GM23248 (cell line): Measurements from ENCODE around the gene GPS1. TPM values are rescaled to one million over a fixed set of nuclear protein-coding genes. Genes with fewer than 3 reads are reported as not detected.

ENCODE experiments used
- DNase-seq: peaks from one replicate; pipeline ENCODE4 v3.0.0-alpha.2; 2015
- H2AFZ ChIP-seq: fragments of 200-600 bp; sonication (generic); 2 replicates; pipeline ENCODE4 v1.6.1; 2016; ENCODE audit warnings: antibody characterized with exemption
- H3F3A ChIP-seq: fragments of 200-600 bp; sonication (generic); 2 replicates; pipeline ENCODE4 v1.6.1; 2016; ENCODE audit warnings: mild to moderate bottlenecking, antibody characterized with exemption, mixed run types; ENCODE audit not compliant: insufficient read depth
- H3K27ac ChIP-seq: fragments of 200-600 bp; sonication (generic); 2 replicates; pipeline ENCODE4 v1.5.1; 2016; ENCODE audit warnings: mild to moderate bottlenecking
- H3K27me3 ChIP-seq: fragments of 200-600 bp; sonication (generic); replicated peaks from 2 replicates; pipeline ENCODE4 v1.6.1; 2016; ENCODE audit warnings: mild to moderate bottlenecking; ENCODE audit not compliant: insufficient read depth
- H3K36me3 ChIP-seq: fragments of 200-600 bp; sonication (generic); 2 replicates; pipeline ENCODE4 v1.6.1; 2016; ENCODE audit warnings: low read depth, mild to moderate bottlenecking
- H3K4me1 ChIP-seq: fragments of 200-600 bp; sonication (generic); 2 replicates; pipeline ENCODE4 v1.6.1; 2016; ENCODE audit warnings: mild to moderate bottlenecking; ENCODE audit not compliant: insufficient read depth
- H3K4me2 ChIP-seq: fragments of 200-600 bp; sonication (generic); one replicate; pipeline ENCODE4 v1.6.1; 2016; ENCODE audit warnings: mild to moderate bottlenecking; ENCODE audit not compliant: unreplicated experiment
- H3K4me3 ChIP-seq: fragments of 200-600 bp; sonication (generic); 2 replicates; pipeline ENCODE4 v1.5.1; 2016; ENCODE audit warnings: mild to moderate bottlenecking
- H3K79me2 ChIP-seq: fragments of 200-600 bp; sonication (generic); 2 replicates; pipeline ENCODE4 v1.6.1; 2016; ENCODE audit warnings: mild to moderate bottlenecking; ENCODE audit not compliant: insufficient read depth
- H3K9ac ChIP-seq: fragments of 200-600 bp; sonication (generic); 2 replicates; pipeline ENCODE4 v1.6.1; 2016; ENCODE audit warnings: mild to moderate bottlenecking
- H3K9me2 ChIP-seq: fragments of 200-600 bp; sonication (generic); 2 replicates; pipeline ENCODE4 v1.6.1; 2016; ENCODE audit warnings: mixed run types, mild to moderate bottlenecking, moderate library complexity; ENCODE audit not compliant: insufficient read depth
- H3K9me3 ChIP-seq: fragments of 200-600 bp; sonication (generic); one replicate; pipeline ENCODE4 v1.6.1; 2017; ENCODE audit warnings: low read depth
- H4K20me1 ChIP-seq: fragments of 200-600 bp; sonication (generic); 2 replicates; pipeline ENCODE4 v1.6.0; 2016; ENCODE audit not compliant: insufficient read depth
- EZH2 ChIP-seq: fragments of 200-600 bp; sonication (generic); IDR thresholded peaks from 2 replicates; pipeline ENCODE4 v1.6.1; 2018; ENCODE audit warnings: antibody characterized with exemption, mild to moderate bottlenecking; ENCODE audit not compliant: insufficient read depth, poor library complexity, severe bottlenecking
- EZH2phosphoT487 ChIP-seq: fragments of 200-600 bp; sonication (generic); IDR thresholded peaks from 2 replicates; pipeline ENCODE4 v1.6.1; 2018; ENCODE audit warnings: antibody characterized with exemption, moderate library complexity, mild to moderate bottlenecking, low read depth; ENCODE audit not compliant: insufficient read depth
- WGBS, 2 experiments: methylation state at CpG; one replicate each; pipeline ENCODE4 v1.1.6; 2015 to 2017; ENCODE audit warnings: low lambda C conversion rate in 2 of 2, low coverage in 1 of 2; ENCODE audit errors: missing lambda C conversion rate in 2 of 2; 5-methylcytosine and 5-hydroxymethylcytosine counted together
- in situ Hi-C: fragments of 300-500 bp; cut with MboI; formaldehyde crosslinking; loops from 2 replicates; pipeline ENCODE4 v1.15.0; 2020
- polyA plus RNA-seq: library from polyadenylated mRNA; unstranded; fragments of >200 nt; fragmentation: Nextera tagmentation; extraction: Ambion mirVana; gene quantifications from 2 replicates; pipeline ENCODE4 v1.2.1, GENCODE V29; 2016
- total RNA-seq: library from RNA; depleted of rRNA; stranded (reverse); fragments of >200 nt; shearing (Covaris generic); gene quantifications from 2 replicates; pipeline ENCODE4 v1.2.3, GENCODE V29; 2014; rRNA removed

The GPS1 gene
- total RNA-seq = 130 and 138 TPM in 2 replicates
- 101 and 104 TPM in 2 replicates for polyA plus RNA-seq

GRCh38 chr17:82051776-82052637 lies at the start of gene GPS1, which contains the start of gene RFNG:
Gene GPS1, plus strand, starts transcription at chr17:82051898. Its CDS starts 34 bp downstream, at chr17:82051932.
Gene RFNG, minus strand, starts transcription at chr17:82051811. Its CDS starts 45 bp downstream, at chr17:82051766.
- Histone ChIP-seq H3K9ac (peak within 1 kb of the TSS; percentile 86), H3K27ac (peak within 1 kb of the TSS; percentile 26; the same call in 1 of the 2 replicates), H3K27me3 (no peaks in the 10 kb centered on the region), H3K9me3 (no peaks in the 10 kb centered on the region), H3K4me2 (peak within 1 kb of the TSS; percentile 98), H2AFZ (peak within 1 kb of the TSS; percentile 51), H3K79me2 (peaks cover 33% of the 10 kb centered on the region), H4K20me1 (no peaks in the 10 kb centered on the region), H3K4me3 (peak within 1 kb of the TSS; percentile 98), H3K36me3 (no peaks in the 10 kb centered on the region), H3F3A (no peaks in the 10 kb centered on the region), H3K9me2 (no peaks in the 10 kb centered on the region), H3K4me1 (peaks cover 6% of the 10 kb centered on the region)
- 1 to 3% methylated on average over 22 to 80 of the region's 94 CpGs for WGBS, 2 experiments
- in situ Hi-C loops = no loop called here
- TF ChIP-seq EZH2 (no peak), EZH2phosphoT487 (no peak)
- DNase-seq = peak; percentile 85

GRCh38 chr17:82003411-82004381 lies 48.0 kb upstream of the GPS1 start:
- no peaks in the 10 kb centered on the region for H3K9me2 ChIP-seq
- H3K27ac ChIP-seq = peak overlapping the region; percentile 82
- H3K27me3 ChIP-seq = no peaks in the 10 kb centered on the region
- H4K20me1 ChIP-seq = no peaks in the 10 kb centered on the region
- no peak overlapping the region for H3K4me3 ChIP-seq
- DNase-seq = peak; percentile 99
- peaks cover 8% of the 10 kb centered on the region for H3F3A ChIP-seq
- in situ Hi-C loops = no loop called here
- no peaks in the 10 kb centered on the region for H3K79me2 ChIP-seq
- TF ChIP-seq EZH2 (no peak), EZH2phosphoT487 (no peak)
- 17 to 18% methylated on average over 48 to 53 of the region's 53 CpGs for WGBS, 2 experiments
- H3K4me1 ChIP-seq = peaks cover 27% of the 10 kb centered on the region
- H3K9me3 ChIP-seq = no peaks in the 10 kb centered on the region
- peak overlapping the region; percentile 51 for H3K4me2 ChIP-seq
- peak overlapping the region; percentile 66 for H3K9ac ChIP-seq
- H3K36me3 ChIP-seq = no peaks in the 10 kb centered on the region
- H2AFZ ChIP-seq = peak overlapping the region; percentile 28; the same call in 1 of the 2 replicates

GRCh38 chr17:82004517-82005455 lies 46.9 kb upstream of the GPS1 start:
- H3K9ac ChIP-seq = peak overlapping the region; percentile 47
- H3K79me2 ChIP-seq = no peaks in the 10 kb centered on the region
- no peak overlapping the region for H2AFZ ChIP-seq
- H3K4me3 ChIP-seq = no peak overlapping the region
- in situ Hi-C loops = no loop called here
- peaks cover 27% of the 10 kb centered on the region for H3K4me1 ChIP-seq
- H3K9me3 ChIP-seq = no peaks in the 10 kb centered on the region
- TF ChIP-seq EZH2 (no peak), EZH2phosphoT487 (no peak)
- no peaks in the 10 kb centered on the region for H3K27me3 ChIP-seq
- no peaks in the 10 kb centered on the region for H4K20me1 ChIP-seq
- peak overlapping the region; percentile 82; the same call in 1 of the 2 replicates for H3K27ac ChIP-seq
- H3K36me3 ChIP-seq = no peaks in the 10 kb centered on the region
- 92 to 93% methylated on average over 34 to 40 of the region's 41 CpGs for WGBS, 2 experiments
- H3K4me2 ChIP-seq = peak overlapping the region; percentile 24
- no peaks in the 10 kb centered on the region for H3K9me2 ChIP-seq
- DNase-seq = no peak
- peaks cover 8% of the 10 kb centered on the region for H3F3A ChIP-seq
